HG02885 (cell line): ENCODE results near the gene SCD5.
"Not testable (repeated sequence)": the region's sequence is repeated elsewhere in the genome, so short reads cannot be mapped to it uniquely, and the experiment has no call there.

Experiments
- ATAC-seq: cut with Tn5 transposase; IDR thresholded peaks from one replicate; pipeline ENCODE4 v1.9.1; 2021; ENCODE audit warnings: mild to moderate bottlenecking; ENCODE audit not compliant: unreplicated experiment, poor library complexity

The SCD5 gene

DNA sequence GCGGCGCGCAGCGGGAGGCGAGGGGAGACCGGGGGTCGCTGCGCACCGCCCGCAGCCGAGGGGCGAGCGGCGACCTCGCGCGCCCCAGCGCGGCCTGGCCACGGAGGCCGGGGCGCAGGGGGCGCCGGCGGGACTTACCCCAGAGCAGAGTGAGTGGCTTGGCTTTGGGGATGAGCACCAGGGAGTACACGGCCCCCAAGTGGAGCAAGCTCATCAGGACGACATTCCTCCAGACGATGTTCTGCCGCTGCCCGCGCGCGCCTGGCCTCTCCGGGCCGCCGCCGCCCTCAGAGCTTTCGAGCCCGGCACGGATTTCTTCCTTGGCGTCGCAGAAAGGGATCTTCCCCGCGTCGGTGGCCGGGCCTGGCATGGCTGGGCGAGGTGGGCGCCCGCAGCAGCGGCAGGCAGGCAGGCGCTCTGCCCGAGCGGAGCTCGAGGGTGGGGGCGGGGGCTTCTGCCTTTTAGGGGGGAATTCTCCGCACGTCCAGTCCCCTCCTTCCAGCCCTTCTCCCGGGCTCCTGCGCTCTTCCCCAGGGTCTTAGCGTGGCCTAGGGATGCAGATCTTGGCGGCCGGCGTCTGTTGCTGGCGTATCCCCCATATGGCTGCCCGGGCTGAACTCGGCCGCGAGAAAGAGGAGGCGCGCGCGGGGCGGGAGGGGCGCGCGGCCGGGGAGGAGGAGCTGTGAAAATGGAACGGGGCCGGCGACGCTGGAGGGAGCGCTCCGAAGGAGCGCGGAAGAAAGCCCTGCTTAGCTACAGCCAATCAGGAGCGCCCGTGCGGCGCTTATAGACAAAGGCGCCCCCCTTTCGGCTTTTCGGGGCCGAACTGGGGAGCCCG, at the start of gene SCD5:
Gene SCD5, minus strand, starts transcription at position 629 of the 838 bp plus-strand sequence. Its CDS starts 259 bp downstream, at position 370.
- ATAC-seq = peak; percentile 91

- no peak for ATAC-seq
Observed at GRCh38 chr4:82842593-82842992, 44.0 kb upstream of the SCD5 start.

DNA sequence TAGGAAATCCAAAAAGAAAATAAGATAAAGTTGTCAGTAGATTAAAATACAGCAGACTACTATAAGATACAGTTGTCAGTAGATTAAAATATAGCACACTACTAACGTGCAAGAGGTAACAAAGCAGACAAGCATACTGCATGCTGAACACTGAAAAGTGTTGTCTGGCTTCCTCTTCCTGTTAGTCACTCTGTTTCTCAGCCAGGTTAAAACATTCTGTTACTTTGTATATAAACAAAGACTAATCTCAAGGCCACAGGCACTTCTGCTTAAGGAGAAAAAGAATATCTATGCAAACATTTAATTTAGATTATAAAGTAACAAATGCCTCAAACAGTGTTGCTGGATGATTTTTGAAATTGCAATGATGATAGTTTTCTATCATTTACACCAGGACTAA, 41.0 kb upstream of the SCD5 start:
- ATAC-seq = no peak

GRCh38 chr4:82833696-82834313, 35.2 kb upstream of the SCD5 start:
- ATAC-seq = no peak

DNA sequence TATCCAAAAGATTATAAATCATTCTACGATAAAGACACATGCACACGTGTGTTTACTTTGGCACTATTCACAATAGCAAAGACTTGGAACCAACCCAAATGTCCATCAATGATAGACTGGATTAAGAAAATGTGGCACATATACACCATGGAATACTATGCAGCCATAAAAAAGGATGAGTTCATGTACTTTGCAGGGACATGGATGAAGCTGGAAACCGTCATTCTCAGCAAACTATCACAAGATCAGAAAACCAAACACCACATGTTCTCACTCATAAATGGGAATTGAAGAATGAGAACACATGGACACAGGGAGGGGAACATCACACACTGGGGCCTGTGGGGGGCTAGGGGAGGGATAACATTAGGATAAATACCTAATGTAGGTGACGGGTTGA, 34.5 kb upstream of the SCD5 start:
- ATAC-seq = not testable (repeated sequence)

DNA sequence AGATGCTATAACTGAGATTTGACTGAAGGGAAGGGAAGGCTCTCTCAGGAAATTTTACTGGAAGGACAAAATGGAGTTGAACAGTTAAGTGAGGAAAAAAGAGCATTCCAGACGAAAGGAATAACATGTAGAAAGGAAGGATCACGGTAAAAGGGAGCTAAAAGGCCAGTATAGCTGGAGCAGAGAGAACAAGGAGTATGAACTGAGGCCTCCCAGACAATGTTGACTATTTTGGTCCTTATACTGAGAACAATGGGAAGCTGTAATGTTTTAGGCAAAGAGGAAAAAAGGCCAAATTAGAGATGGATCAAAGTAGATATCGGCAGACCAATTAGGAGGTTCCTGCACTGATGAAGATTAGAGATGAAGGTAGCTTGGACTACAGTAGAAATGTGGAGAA, 26.8 kb upstream of the SCD5 start:
- no peak for ATAC-seq

GRCh38 chr4:82823062-82823461, 24.5 kb upstream of the SCD5 start:
- ATAC-seq = no peak

DNA sequence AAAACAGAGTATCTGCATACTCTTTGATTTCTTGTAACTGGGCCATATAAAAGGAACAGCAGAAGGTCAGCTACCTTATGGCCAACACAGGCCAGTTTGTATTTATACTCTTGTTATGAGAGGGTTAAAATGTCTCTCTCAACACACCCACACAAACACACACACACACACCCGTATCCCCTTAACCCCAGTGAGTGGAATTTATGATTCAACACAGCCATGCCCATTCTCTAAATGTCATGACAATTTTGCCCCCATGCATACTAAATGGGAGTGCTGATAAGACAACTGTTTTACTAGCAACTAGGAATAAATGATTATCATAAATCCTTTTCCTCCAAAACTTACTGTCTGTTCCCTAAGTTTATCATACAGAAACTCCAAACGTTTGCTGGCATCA, 22.1 kb upstream of the SCD5 start:
- ATAC-seq = no peak

DNA sequence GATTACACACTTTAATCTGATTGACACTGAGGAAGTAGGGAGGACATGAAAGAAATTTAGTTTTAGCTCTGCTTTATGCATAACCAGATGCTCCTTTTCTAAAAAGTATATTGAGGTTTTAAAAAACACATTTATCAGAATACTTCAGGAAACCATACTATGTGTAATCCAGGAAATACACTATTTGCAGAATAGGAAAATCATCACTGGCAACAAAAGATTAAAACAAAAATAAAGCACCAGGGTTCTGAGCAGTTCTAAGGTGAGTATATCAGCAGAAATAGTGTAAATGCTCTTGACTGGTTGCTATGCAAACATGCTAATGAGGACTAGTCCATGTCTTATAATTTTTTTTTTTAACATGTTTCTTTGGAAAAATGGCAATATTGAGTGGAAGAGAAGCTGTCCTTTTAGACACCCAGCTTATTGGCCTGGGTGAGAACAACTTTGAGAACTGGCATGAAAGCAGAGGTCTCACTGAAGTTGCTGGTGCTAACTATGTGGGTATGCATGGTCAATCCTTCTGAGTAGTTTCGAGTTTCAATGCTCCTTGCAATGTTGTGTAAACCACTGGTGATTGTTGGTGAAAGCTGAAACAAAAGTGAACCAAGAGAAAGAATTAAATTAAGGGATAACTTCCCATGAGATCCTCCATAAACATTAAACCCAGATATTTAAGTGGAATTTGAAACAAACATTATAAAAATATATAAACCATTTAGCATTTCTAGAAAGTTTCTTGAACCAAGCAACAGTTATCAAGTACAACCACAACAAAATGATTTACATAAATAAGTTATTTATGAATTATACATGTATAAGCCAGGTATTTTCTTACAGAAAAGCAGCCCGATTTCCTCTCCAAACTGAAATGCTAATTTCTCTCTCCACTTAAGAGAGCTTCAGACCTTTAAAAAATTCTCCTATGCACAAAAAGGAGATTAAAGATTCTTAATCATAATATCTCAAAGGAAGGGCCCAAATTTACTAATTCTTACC, 20.4 kb upstream of the SCD5 start:
- no peak for ATAC-seq

- ATAC-seq = not testable (repeated sequence)
Observed at GRCh38 chr4:82816874-82817273, 18.3 kb upstream of the SCD5 start.

GRCh38 chr4:82814034-82814433, 15.4 kb upstream of the SCD5 start:
- no peak for ATAC-seq

GRCh38 chr4:82811838-82812341, 13.3 kb upstream of the SCD5 start:
- ATAC-seq = no peak

DNA sequence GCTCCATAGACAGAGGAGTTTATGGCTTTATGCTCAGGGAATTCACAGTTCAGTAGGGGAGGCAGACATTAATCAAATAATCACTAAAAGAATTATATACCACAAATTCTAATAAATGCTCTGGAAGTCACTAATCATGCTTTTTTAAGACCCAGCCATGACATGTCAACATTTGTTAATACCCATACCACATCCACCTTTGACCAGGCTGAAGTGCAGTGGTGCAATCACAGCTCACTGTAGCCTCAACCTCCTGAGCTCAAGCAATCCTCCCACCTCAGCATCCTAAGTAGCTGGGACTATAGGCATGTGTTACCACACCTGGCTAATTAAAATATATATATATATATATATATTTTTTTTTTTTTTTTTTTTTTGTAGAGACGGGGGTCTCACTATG, 12.8 kb upstream of the SCD5 start:
- ATAC-seq = no peak

GRCh38 chr4:82810176-82810575, 11.6 kb upstream of the SCD5 start:
- no peak for ATAC-seq

- no peak for ATAC-seq
Observed at GRCh38 chr4:82809619-82810018, 11.0 kb upstream of the SCD5 start.

DNA sequence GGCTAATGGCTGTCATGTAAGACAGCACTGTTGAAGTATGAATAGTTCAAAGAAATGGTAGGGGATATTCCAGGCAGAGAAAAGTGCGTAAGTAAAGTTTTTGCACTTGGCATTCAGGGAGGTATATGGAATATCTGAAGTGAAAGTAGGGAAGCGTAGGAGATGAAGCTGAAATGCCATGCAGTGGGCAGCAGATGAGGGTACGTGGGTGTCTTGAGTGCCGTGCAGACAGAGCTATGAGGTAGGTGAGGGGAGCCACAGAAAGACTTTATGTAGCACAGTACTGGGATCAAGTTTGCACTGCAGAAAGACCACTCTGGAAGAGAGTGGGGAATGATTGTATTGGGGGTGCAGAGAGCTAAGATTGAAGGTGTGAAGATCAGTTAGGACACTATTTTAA, 5.2 kb upstream of the SCD5 start:
- ATAC-seq = no peak

DNA sequence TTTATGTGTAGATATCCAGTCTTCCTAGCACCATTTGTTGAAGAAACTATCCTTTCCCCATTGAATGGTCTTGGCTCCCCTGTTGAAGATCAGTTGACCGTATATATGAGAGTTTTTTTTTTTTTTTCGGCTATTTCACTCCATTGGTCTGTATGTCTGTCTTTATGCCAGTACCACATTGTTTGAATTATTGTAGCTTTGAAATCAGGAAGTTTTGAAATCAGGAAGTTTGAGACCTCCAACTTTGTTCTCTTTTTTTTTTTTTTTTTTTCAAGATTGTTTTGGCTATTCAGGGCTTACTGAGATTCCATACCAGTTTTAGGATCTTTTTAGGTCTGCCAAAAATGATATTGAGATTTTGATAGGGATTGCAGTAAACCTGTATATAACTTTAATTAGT, 4.3 kb upstream of the SCD5 start:
- ATAC-seq = no peak

GRCh38 chr4:82801910-82802521, 3.4 kb upstream of the SCD5 start:
- ATAC-seq = no peak

DNA sequence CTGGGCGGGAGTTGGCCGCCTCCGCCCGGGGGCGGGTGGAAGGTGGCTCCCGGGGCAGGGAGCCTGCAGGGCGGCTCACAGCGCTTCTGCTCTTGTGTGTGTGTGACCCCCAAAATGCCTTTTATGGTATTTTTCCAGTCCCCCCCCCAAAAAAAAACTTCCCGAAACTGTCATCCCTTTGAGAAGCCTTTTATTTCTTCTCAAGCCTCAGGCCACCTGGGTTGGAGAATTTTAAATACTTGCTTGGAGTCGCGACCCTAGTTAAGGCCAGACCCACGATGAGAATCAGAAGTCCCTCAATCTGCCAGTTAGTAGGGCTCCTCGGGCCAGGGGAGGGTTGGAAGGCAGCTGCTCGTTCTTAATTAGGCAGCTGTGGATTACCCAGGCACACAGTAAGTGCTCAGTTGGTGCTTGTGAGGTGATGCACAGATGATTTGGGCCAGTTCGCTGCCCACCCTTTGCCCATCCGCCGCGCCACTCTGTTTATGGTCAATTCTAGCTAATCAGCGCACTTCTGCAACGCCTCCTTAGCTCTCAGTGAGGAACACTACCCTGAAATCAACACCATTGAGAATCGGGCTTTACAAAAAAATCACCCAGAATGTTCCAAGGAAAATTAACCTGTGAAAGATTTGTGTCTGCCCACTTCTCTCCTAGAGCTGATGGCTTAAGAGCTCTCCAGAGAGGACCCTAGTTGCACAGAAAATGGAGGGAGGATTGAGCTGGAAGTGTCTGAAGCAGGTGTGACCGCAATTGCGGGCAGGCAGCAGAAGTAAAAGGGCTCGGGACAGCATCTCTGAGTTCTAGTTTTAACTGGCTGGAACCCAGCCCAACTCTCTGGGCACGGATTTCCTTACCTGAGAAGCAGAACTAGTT, 648 bp upstream of the SCD5 start:
- ATAC-seq = no peak
